OCI-LY3 (cell line): Measurements from ENCODE around the gene ASTL.

Source experiments
- H2AFZ ChIP-seq: fragments of 200-600, 300-600 bp; shearing (Covaris generic); 2 replicates; pipeline ENCODE4 v1.6.0; 2014; ENCODE audit warnings: antibody characterized with exemption, low read depth, low read length
- H3K27ac ChIP-seq: fragments of 200-600, 300-600 bp; sonication (generic); 2 replicates; pipeline ENCODE4 v1.5.1; 2014; ENCODE audit warnings: mild to moderate bottlenecking, low read length, moderate library complexity, mixed read lengths
- H3K27me3 ChIP-seq: fragments of 200-600, 300-600 bp; sonication (generic); 2 replicates; pipeline ENCODE4 v1.6.1; 2014; ENCODE audit warnings: low read depth, low read length, mixed read lengths
- H3K36me3 ChIP-seq: fragments of 200-600, 300-600 bp; sonication (generic); replicated peaks from 2 replicates; pipeline ENCODE3; 2014; ENCODE audit warnings: low read depth, low read length, mixed read lengths
- H3K4me1 ChIP-seq: fragments of 300-600, 200-600 bp; sonication (generic); 2 replicates; pipeline ENCODE4 v1.6.1; 2014; ENCODE audit warnings: low read length, mixed read lengths
- H3K4me2 ChIP-seq: fragments of 200-600, 300-600 bp; sonication (generic); 2 replicates; pipeline ENCODE4 v1.6.1; 2014; ENCODE audit warnings: low read length, mixed read lengths
- H3K4me3 ChIP-seq: fragments of 300-600, 200-600 bp; sonication (generic); 2 replicates; pipeline ENCODE4 v1.5.1; 2014; ENCODE audit warnings: antibody characterized with exemption, mild to moderate bottlenecking, low read length, moderate library complexity
- H3K79me2 ChIP-seq: fragments of 300-600, 200-600 bp; shearing (Covaris generic); 2 replicates; pipeline ENCODE4 v1.6.1; 2014; ENCODE audit warnings: mild to moderate bottlenecking, low read length, mixed read lengths
- H3K9ac ChIP-seq: fragments of 300-600, 200-600 bp; shearing (Covaris generic); 2 replicates; pipeline ENCODE4 v1.6.0; 2014; ENCODE audit warnings: mild to moderate bottlenecking, low read length, moderate library complexity
- H3K9me3 ChIP-seq: fragments of 200-600, 300-600 bp; shearing (Covaris generic); 2 replicates; pipeline ENCODE4 v1.6.1; 2014; ENCODE audit warnings: low read length, mixed read lengths; ENCODE audit not compliant: insufficient read depth
- H4K20me1 ChIP-seq: fragments of 200-600, 300-600 bp; sonication (generic); 2 replicates; pipeline ENCODE4 v1.6.1; 2016; ENCODE audit warnings: low read length, mixed read lengths; ENCODE audit not compliant: insufficient read depth
- CTCF ChIP-seq: fragments of 200-600, 300-600 bp; sonication (generic); IDR thresholded peaks from 2 replicates; pipeline ENCODE4 v1.5.1; 2014; ENCODE audit warnings: antibody characterized with exemption, low read length, low read depth
- EZH2phosphoT487 ChIP-seq: fragments of 200-600 bp; shearing (Covaris generic); IDR thresholded peaks from 2 replicates; pipeline ENCODE4 v1.6.1; 2018; ENCODE audit warnings: antibody characterized with exemption, mixed run types, low read depth

Gene ASTL

GRCh38 chr2:96145036-96145847, 6.9 kb upstream of the ASTL start, which contains the start of gene DUSP2:
Gene DUSP2 (minus strand): TSS chr2:96145440. CDS start chr2:96145354, 86 bp downstream.
- no peak within 1 kb of the TSS for H2AFZ ChIP-seq

GRCh38 chr2:96144481-96145035, 6.3 kb upstream of the ASTL start:
- Histone ChIP-seq H4K20me1 (peaks cover 34% of the 10 kb centered on the region), H3K9me3 (no peaks in the 10 kb centered on the region), H2AFZ (no peak overlapping the region), H3K4me2 (peak overlapping the region; percentile 91), H3K79me2 (peaks cover 37% of the 10 kb centered on the region), H3K27ac (peak overlapping the region; percentile 98), H3K9ac (peak overlapping the region; percentile 92), H3K4me1 (peaks cover 57% of the 10 kb centered on the region), H3K36me3 (peaks cover 35% of the 10 kb centered on the region), H3K4me3 (peak overlapping the region; percentile 95), H3K27me3 (no peaks in the 10 kb centered on the region)
- no peak for TF ChIP-seq CTCF
- TF ChIP-seq EZH2phosphoT487 = no peak

More at GRCh38 chr2:96145036-96145847, 6.9 kb upstream of the ASTL start, which contains the start of gene DUSP2:
- H3K27ac ChIP-seq = peak within 1 kb of the TSS; percentile 98
- peak within 1 kb of the TSS; percentile 98 for H3K9ac ChIP-seq
- H3K79me2 ChIP-seq = peaks cover 37% of the 10 kb centered on the region
- peaks cover 61% of the 10 kb centered on the region for H3K4me1 ChIP-seq
- H4K20me1 ChIP-seq = peaks cover 34% of the 10 kb centered on the region
- peaks cover 35% of the 10 kb centered on the region for H3K36me3 ChIP-seq
- peak within 1 kb of the TSS; percentile 98 for H3K4me2 ChIP-seq
- no peaks in the 10 kb centered on the region for H3K9me3 ChIP-seq
- no peak for TF ChIP-seq CTCF
- TF ChIP-seq EZH2phosphoT487 = no peak
- no peaks in the 10 kb centered on the region for H3K27me3 ChIP-seq
- peak within 1 kb of the TSS; percentile 95 for H3K4me3 ChIP-seq

GRCh38 chr2:96143848-96144480, 5.7 kb upstream of the ASTL start:
- peak overlapping the region; percentile 98 for H3K27ac ChIP-seq
- H2AFZ ChIP-seq = no peak overlapping the region
- H3K9ac ChIP-seq = peak overlapping the region; percentile 92
- peak overlapping the region; percentile 95 for H3K4me3 ChIP-seq
- peak overlapping the region; percentile 91 for H3K4me2 ChIP-seq
- TF ChIP-seq CTCF (no peak), EZH2phosphoT487 (no peak)
- peaks cover 38% of the 10 kb centered on the region for H3K36me3 ChIP-seq
- H4K20me1 ChIP-seq = peaks cover 39% of the 10 kb centered on the region
- H3K27me3 ChIP-seq = no peaks in the 10 kb centered on the region
- H3K4me1 ChIP-seq = peaks cover 57% of the 10 kb centered on the region
- H3K9me3 ChIP-seq = no peaks in the 10 kb centered on the region
- H3K79me2 ChIP-seq = peaks cover 37% of the 10 kb centered on the region
